Stimulated activated CD4-positive, alpha-beta T cell treated with anti-CD3 and anti-CD28 coated beads, Interleukin-12 subunit alpha, Interleukin-12 subunit beta, amount 100 ng/mL, for 4 hours (primary cell): ENCODE data around the gene SSTR5.
"Not testable (repeated sequence)": the region's sequence is repeated elsewhere in the genome, so short reads cannot be mapped to it uniquely, and the experiment has no call there.

Experiments used
- DNase-seq: peaks from one replicate; pipeline ENCODE4 v3.0.0-alpha.2; 2020

SSTR5 gene

GRCh38 chr16:1072526-1073261, at the start of gene SSTR5:
SSTR5 (plus strand) TSS chr16:1072747; CDS start chr16:1078869, 6,122 bp downstream.
- no peak for DNase-seq

GRCh38 chr16:1024138-1024537, 48.4 kb upstream of the SSTR5 start:
- no peak for DNase-seq

- not testable (repeated sequence) for DNase-seq
Measured at GRCh38 chr16:1025183-1025809, 47.3 kb upstream of the SSTR5 start.

GRCh38 chr16:1026057-1026783, 46.3 kb upstream of the SSTR5 start:
- DNase-seq, result no peak

GRCh38 chr16:1026784-1027500, 45.6 kb upstream of the SSTR5 start:
- no peak for DNase-seq

GRCh38 chr16:1027501-1027815, 45.1 kb upstream of the SSTR5 start:
- DNase-seq, result no peak

GRCh38 chr16:1028056-1028455, 44.5 kb upstream of the SSTR5 start:
- DNase-seq, result no peak

GRCh38 chr16:1028524-1029258, 43.9 kb upstream of the SSTR5 start:
- DNase-seq, result no peak

- DNase-seq, result no peak
Measured at GRCh38 chr16:1029259-1029545, 43.3 kb upstream of the SSTR5 start.

- no peak for DNase-seq
Measured at GRCh38 chr16:1030473-1030901, 42.1 kb upstream of the SSTR5 start.

GRCh38 chr16:1031666-1032065, 40.9 kb upstream of the SSTR5 start:
- no peak for DNase-seq

- DNase-seq, result no peak
Measured at GRCh38 chr16:1032607-1033006, 39.9 kb upstream of the SSTR5 start.

GRCh38 chr16:1033128-1033679, 39.3 kb upstream of the SSTR5 start:
- DNase-seq, result no peak

GRCh38 chr16:1034230-1035065, 38.1 kb upstream of the SSTR5 start:
- no peak for DNase-seq

- no peak for DNase-seq
Measured at GRCh38 chr16:1035066-1035415, 37.5 kb upstream of the SSTR5 start.

- no peak for DNase-seq
Measured at GRCh38 chr16:1036166-1036565, 36.4 kb upstream of the SSTR5 start.

- no peak for DNase-seq
Measured at GRCh38 chr16:1036726-1037393, 35.7 kb upstream of the SSTR5 start.

GRCh38 chr16:1037394-1038257, 34.9 kb upstream of the SSTR5 start:
- no peak for DNase-seq

GRCh38 chr16:1038932-1039331, 33.6 kb upstream of the SSTR5 start:
- DNase-seq, result no peak

- no peak for DNase-seq
Measured at GRCh38 chr16:1039762-1040161, 32.8 kb upstream of the SSTR5 start.
